ENCODE results near the gene TSPAN5.

DNA sequence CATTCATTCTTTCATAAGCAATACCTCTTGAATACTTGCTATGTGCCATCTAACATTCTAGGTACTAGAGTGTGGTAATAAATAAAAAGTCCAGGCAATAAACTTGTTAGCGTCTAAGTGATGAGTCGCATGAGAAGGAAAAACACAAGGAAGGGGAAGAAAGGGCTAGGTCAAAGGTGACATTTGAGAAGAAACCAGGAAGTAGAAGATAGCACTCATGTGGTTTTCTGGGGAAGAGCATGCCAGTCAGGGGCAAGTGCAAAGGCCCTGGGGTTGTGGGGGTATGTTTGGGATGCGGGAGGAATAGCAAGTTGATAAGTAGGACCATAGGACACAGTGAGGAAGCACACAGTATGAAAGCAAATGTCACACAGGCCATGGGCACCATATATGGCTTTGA, 157.0 kb downstream of the TSPAN5 start:
- TF ChIP-seq, protein P1, sequence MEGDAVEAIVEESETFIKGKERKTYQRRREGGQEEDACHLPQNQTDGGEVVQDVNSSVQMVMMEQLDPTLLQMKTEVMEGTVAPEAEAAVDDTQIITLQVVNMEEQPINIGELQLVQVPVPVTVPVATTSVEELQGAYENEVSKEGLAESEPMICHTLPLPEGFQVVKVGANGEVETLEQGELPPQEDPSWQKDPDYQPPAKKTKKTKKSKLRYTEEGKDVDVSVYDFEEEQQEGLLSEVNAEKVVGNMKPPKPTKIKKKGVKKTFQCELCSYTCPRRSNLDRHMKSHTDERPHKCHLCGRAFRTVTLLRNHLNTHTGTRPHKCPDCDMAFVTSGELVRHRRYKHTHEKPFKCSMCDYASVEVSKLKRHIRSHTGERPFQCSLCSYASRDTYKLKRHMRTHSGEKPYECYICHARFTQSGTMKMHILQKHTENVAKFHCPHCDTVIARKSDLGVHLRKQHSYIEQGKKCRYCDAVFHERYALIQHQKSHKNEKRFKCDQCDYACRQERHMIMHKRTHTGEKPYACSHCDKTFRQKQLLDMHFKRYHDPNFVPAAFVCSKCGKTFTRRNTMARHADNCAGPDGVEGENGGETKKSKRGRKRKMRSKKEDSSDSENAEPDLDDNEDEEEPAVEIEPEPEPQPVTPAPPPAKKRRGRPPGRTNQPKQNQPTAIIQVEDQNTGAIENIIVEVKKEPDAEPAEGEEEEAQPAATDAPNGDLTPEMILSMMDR (IDR thresholded peaks at IDR 0.05): no peak
- TF ChIP-seq POLR2A (IDR thresholded peaks at IDR 0.05): no peak

Data from testis (tissue), 2 donors.